EL (cell line): ENCODE measurements around the gene STT3B.
A peak's percentile ranks its signal among the peaks of the same experiment; 100 is the strongest.
"Not testable (repeated sequence)": the region's sequence is repeated elsewhere in the genome, so short reads cannot be mapped to it uniquely, and the experiment has no call there.

ENCODE experiments used
- DNase-seq: peaks from one replicate; pipeline ENCODE4 v3.0.0-alpha.2; 2016

Gene STT3B

DNA sequence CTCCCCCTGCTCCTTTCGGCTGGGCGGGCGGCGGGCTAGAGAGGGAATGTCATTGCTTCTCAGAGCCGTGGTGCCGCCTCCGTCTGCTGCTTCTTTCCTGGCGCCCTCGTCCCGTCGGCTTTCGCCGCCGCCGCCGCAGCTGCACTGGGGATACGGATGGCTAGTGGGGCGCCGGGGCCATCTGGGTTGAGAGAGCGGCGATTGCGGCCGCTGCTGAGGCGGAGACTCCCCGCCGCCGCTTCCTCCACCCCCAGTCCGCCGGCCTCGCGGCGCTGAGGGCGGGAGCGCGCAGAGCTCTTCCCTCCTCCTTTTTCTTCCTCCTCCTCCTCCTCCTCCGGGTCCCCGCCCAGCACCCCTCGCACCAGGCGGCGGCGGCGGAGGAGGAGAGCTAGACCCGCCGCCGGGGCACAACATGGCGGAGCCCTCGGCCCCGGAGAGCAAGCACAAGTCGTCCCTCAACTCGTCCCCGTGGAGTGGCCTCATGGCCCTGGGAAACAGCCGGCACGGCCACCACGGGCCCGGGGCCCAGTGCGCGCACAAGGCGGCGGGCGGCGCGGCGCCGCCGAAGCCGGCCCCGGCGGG lies at the start of gene STT3B:
Gene STT3B (plus strand): TSS at position 339 of the 582 bp plus-strand sequence. CDS start 74 bp downstream, at position 413.
- DNase-seq = peak; percentile 87

DNA sequence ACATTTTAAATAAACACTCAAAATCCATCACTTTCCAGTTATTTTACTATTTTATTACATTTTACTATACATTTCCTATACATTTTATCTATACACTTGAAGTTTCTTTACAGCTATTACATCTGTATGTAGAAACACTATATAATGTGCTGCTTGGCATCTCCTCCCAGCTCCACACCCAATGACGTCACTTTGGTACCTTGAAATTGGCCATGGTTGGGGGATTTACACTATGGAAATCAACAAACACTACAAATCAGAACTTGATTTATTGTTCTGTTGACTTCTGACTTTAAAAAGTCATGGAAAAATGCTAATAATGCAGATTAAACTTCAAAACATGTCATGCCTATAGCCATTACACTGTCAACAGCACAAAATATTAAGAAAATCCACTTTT lies 48.9 kb upstream of the STT3B start:
- no peak for DNase-seq

DNA sequence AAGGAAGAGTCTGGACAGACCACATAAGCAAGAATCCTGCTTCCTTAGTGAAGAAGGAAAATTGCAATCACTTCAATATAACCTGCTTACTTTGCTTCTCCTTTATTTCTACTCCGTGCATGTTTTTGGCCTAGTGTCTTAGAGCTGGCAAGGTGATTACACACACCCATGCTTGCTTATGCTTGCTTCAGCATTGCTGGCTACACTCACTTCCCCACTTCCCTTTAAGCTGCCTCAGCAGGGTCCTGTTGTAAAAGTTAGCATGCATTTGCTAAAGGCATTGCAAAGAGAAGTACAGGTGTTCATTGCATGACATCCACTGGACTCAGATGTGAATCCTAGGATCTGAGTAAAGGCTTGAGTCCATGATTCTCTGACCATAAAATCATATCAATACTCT lies 47.5 kb upstream of the STT3B start:
- no peak for DNase-seq

DNA sequence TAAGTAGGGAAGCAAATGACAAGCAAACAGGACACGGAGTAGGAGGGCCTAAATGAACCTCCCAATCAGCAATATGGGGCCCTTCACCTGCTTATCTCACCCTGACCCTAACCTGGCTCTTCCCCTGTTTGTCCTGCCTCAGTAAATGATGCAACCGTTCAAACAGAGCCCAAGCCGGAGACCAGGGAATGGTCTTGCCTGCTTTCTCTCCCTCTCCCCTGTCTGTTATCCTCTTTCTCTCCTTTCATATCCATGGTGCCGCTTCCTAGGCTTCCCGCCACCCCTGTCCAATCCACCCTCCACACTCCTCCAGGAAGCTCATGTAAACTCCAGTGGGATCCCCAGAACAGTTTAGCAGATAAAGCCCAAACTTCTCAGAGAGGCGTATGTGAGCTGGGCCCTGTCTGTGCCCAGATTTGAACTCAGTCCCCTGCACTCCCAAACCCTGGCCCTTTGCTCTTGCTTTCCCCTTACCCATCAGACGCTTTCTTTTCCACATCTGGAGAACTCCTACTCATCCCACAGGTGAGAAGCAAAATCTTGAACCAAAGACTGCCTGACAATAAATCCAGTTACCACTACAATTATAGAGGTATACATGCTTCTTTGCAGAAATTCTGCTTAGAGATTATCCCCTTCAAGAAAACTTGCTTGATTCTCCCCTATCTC lies 45.7 kb upstream of the STT3B start:
- no peak for DNase-seq

DNA sequence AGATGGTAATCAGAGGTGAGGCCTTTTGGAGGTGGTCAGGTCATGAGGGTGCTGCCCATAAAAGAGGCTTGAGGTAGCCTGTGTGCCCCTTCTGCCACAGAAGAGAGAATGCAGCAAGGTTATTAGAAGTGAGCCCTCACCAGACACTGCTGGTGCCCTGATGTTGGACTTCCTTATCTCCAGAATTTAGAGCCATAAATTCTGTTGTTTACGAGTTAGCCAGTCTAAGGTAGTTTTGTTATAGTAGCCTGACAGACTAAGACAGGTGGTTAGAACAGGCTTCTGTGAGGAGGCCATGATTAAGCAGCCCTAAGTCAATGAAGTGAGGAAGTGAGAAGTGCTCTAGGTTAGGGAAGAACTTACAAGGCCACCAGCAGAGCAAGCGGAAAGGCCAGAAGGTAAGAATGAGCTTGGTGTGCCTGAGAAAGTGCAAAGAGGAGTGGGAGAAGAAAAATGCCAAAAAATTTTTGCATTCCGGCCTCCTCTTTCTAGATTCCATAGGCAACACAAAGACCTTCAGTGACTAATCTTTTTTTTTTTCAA lies 44.2 kb upstream of the STT3B start:
- DNase-seq = no peak

DNA sequence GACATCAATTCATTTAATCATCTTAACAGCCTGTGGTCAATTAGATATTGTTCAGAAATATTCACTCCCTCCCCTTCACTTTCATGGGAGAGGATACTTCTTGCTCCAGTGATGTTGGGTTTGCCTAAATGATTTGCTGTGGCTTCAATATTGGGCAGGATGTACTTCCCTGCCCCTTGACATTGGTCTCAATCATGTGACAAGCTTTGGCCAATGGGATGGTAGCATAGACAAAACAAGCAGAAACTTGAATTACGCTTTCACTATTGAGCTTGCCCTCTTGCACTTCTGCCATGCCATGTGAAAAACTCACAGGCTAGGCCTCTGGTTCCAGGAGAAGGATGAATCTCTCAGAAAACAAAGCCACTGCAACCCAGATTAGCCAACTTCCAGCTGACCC lies 42.2 kb upstream of the STT3B start:
- DNase-seq = no peak

DNA sequence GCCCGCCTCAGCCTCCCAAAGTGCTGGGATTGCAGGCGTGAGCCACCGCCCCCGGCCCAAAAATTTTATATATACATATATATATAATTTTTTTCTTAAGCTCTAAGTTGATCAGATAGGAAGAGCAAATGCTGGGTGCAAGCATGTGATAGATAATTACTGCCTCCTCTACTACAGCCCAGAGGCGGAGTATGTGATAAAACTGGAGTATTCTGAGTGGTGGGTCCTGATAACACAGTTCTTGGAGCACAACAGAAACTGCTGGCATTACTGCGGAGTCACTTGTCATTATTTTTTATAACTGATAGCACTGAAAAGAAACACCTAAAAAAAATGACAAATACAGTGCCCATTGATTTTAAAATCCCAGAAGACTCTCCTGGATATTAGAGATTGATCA lies 41.1 kb upstream of the STT3B start:
- DNase-seq = no peak

DNA sequence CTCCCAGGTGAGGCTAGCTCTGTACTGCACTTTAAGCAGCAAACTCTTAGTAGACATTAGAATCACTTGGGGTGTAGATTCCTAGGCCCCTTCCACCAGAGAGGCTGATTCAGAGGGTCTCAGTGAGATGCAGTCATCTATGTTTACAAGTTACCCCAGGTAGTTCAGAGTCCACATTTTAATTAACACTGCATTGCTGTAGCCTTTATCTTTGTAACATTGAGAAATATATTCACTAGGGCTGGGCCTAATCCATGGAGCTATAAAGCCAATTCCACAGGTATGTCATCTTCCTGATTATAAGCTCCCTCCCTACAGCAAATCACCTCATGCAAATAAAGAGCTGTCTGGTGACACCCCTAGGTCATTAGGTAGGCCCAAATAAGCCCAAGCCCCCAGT lies 39.6 kb upstream of the STT3B start:
- DNase-seq = no peak

DNA sequence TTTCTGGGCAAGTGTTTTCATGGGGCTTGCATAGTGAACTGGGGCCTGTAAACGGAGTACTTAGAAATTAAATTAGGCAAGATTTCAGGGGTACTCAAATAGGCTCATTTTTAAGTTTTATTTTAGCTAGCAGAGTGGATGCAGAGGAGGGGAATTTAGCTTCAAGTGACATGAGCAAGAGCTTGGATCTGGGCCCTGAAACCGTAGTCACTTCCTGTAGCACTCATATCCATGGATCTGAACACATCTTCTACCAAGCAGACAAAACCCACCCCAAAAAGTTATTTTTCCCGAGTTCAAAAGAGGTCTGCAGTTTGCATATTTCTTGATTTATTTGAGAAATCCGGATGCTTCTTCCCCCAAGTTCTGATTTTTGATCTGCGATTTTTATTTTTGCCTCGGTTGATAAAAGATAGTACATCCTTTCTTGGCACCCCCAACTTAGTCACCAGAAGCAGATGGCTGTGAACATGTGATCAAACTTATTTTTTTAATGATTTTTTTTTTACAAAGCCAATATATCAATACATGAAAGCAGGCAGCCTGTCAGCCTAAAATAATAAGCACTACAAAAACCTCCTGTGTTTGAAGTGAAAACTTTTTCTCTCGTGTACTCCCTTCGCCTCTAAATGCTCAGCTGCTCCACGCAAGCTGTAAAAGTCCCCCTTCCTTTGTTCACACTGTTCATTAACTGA lies 36.6 kb upstream of the STT3B start:
- peak; percentile 45 for DNase-seq

DNA sequence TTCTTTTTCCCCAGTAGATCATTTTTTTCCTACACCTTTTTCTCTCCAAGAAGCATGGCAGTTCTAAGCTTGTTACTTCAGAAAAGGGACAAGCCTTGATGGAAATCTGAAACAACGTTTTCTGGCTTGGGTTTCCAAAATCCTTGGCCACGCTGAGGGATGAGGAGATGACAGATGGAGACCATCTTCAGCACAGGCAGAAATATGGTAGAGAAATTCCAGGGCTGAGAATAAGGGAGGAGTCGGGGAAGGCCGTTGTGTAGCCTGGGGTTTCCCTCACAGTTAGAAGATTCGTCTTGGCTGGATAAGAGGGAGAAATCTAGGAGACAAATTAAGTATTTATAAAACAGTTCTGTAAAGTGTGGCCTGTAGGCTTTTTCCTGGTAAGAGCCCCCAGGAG lies 33.9 kb upstream of the STT3B start:
- no peak for DNase-seq

DNA sequence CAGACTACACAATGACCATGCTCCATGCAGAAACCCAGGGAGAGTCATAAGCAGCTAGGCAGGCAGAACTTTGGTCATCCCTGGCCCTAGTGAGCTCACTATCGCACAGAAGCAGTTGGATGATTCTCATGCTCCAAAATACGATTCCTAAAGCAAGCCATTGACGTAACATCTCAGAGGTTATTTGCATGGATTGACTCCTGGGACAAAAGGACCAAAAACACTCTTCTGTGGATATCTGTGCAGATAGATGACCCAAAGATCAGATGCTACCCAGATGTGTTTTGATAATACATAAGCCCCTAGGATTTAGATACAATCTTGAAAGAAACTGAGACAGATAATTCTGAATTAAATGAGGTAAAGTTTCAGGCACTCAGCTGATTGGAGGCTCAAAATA lies 33.4 kb upstream of the STT3B start:
- DNase-seq = no peak

DNA sequence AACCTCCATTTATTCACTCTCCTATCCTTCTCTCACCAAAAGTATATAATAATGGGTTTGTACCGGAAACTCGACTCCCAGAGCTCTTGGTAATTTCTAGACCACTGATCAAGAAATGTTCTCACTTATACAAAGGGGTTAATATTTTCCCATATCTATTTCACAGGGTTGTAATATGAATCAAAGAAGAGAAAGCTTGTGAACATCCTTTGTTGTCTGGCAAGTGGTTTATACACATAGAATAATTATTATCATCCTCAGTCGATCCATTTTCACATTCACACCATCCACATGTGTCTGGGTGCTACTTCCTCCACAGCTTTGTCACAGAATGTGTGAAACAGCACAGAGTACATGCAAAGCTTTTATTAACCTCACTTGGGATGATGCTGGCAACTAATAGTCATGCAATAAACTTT lies 29.9 kb upstream of the STT3B start:
- no peak for DNase-seq

DNA sequence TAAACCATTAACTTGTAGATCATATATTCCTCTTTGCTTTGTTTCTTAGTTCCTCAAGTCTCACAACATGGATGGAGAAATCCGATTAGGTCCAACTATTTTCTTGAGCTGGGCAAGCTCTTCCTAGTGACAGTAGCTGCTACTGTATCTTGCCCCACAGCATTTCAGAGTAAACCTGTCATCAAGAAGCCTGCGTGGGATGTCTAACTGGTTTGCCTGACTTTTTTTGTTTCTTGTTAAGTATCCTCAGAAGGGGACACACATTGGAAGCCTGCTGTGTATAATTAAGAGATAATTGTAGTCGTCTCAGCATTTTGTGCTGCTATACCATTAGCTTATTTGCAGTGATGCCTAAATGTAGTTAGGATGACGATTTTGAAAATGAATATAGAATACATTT lies 29.3 kb upstream of the STT3B start:
- no peak for DNase-seq

DNA sequence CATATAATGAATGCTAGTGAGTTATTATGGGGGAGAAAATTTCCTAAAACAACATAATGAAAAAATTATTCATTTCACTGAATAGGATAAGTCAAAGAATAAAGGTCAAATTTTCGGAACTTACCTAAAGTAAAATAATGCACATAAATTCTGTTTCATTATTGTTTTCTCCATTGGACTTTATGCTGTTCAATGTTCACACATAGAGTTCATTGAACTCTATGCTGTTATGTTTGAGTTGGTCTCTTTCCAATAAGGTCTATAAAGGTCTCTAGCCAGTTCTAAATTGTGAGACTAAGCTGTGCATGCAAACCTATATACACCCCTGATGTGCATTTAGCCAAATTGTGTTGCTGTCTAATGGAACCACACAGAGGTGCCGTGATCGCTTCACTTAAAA lies 28.5 kb upstream of the STT3B start:
- DNase-seq = no peak

DNA sequence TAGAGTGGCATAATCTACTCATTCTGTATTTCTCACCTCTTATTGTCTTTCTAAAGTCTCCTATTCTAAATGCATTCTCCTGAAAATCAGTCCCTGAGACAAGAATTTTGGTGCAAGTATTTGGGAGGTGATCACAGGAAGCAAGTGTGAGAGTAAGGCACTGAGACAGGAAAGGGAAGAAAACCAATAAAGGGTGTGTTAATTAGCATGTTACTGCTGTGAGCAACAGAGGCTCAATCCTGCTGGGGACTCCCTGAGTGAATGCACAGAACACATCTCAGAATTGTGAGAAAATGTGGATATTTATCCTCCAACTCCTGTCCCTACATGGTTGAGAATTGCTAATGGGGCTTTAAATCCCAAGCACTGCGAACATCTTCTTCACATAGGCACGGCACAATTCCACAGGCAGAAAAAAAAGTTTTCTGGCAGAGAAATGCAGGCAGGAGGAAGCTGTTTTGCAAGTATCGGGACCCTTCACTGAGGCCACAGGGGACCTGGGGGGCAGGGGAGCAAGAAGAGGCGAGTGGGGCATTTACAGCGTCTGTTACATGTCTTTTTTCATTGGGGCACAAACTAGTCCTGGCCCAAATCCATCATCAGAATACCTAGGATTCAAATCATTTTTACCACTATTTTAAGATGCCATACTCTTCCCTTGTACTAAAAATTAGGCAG lies 27.2 kb upstream of the STT3B start:
- no peak for DNase-seq

DNA sequence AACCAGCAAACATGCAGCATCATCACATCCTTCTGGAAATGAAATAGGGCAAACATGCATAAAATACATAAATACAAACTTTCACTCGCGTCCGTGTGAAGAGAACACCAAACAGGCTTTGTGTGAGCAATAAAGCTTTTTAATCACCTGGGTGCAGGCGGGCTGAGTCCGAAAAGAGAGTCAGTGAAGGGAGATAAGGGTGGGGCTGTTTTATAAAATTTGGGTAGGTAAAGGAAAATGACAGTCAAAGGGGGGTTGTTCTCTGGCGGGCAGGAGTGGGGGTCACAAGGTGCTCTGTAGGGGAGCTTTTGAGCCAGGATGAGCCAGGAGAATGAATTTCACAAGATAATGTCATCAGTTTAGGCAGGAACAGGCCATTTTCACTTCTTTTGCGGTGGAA lies 26.2 kb upstream of the STT3B start:
- DNase-seq = not testable (repeated sequence)

DNA sequence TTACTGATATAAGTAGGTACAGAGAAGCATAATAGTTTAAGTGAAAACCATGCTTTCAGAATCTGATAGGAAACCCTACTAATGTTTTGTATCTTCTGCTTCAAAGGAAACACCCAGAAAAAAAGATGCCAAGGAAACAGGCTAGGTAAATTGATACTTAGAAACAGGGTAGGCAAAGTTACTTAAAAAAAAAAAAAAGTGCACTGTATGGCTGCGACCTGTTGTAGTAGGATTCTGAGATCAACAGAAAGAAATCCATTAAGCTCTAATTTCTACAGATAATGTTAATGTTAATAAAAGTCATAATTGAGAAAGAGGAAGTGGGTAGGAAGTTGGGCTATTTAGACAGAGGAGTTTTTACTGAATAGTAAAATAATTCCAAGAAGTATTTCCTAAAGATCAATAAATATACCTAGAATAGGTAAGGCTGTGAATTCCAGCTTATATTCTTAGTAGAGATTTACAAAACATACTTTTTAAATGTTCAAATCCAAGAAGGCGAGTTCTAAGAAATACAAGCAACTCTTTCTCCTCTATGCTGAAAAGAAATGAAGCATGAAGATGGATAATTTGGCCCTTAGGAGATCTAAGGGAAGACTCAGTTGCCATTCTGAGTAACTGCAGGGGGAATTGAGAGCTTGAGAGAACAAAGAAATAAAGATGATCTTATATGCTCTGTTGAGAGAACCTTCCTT lies 24.1 kb upstream of the STT3B start:
- DNase-seq = no peak

DNA sequence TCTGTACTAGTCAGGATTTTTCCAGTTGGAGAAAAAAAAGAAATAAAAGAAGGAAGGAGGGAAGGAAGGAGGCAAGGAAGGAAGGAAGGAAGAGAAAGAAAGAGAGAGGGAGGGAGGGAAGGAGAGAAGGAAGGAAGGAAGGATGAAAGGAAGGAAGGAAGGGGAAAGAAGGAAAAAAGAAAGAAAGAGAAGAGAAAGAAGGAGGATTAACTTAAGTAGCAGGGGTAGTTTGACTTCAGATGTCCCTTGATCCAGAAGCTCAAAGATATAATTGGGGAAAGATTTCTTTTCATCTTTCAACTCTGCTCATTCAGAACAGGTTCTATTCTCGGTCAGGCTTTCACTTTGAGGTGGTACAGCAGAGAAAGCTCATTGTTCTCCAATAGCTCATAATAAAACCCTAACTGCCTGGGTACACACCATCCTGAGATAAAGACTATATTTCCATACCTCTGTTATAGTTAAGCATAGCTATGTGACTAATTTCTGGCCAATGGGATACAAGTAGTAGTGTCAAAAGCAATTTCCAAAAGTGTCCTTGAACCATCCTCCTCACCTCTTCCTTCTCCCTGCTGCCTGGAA lies 23.5 kb upstream of the STT3B start:
- no peak for DNase-seq

DNA sequence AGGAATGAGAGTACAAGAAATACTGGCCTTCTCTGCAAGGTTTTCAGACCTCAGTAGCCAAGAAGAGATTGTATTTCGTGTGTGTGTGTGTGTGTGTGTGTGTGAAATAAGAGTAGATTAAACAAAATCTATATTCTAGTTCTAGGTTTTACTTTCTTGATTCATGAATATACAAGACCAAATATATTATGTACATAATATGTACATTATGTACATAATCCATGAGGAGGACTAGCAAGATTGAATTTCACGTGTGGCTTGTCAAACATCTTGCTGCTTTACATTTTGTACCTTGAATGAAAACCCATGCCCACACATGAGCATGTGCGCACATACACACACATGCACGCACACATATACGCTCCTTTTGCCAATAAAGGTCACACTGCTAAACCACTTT lies 18.2 kb upstream of the STT3B start:
- no peak for DNase-seq

DNA sequence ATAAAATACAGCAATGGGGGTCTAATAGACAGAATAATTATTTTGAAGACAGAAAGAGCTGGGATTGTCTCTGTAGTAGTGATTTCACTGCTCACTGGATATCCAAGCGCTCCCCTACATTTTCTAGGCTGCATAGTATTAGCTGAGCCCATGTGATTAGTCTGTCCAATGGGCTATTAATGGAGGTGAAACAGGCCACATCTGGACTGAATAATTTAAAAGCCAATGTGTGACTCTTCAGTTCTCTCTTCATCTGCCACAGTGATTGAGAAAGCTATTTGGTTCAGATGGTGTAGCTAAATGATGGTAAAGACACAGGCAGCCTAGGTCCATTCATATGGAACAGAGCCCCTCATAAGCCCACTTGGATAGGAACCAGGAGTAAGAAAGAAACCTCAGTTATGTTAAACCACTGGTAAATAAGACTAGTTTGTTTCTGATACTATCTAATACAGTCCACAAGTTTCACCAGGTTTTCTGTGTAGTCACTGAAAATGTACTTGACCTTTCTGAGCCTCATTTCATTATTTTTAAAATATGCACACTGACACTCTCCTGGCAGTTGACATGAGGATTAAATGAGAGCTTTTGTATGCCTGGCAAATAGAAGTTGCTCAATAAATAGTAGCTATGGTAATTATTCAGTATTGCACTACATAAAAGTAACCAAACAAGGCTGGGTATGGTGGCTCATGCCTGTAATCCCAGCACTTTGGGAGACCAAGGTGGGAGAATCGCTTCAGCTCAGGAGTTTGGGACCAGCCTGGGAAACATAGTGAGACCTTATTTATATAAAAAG lies 17.0 kb upstream of the STT3B start:
- no peak for DNase-seq

DNA sequence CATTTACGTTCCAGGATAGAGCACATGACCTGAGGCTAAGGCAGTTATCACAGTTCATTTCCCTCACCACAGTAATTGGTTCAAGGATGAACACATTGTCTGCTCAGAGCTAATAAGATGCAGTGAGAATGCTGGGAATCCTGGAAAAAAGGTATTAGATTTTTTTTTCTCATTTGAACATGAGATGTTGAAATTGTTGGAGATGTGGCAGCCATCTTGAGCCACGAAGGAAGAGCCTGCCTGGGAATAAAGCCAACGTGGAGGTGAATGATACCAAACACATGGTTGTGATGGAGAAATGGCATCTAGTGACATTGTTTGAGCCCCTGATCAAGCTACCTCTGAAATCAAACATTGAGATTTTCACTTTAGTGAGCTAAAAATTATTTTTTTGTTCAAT lies 16.0 kb upstream of the STT3B start:
- no peak for DNase-seq

DNA sequence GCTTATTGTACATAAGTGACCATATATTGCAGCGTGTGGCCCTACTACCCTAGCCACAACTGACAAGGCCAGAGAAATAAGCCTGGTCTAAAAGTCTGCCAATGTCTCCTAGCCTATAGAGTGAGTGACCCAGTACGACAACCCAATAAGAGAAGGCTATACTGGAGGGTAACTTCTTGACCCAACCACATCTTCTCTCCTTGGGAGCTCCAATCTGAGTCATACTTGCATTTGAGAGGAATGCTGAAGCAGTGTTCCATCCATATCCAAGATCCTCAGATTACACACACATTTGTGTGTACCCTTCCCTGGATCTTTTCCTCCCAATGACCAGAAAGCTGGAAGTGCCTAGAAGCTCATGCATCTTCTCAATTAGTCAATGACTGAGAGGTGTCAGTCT lies 11.3 kb upstream of the STT3B start:
- DNase-seq = no peak
